NCI-H2227 treated with DMSO at 0.1 percent for 48 hours (cell line): ENCODE results near the gene SPATA33.
"Not testable (repeated sequence)": the region's sequence is repeated elsewhere in the genome, so short reads cannot be mapped to it uniquely, and the experiment has no call there.

Experiments used
- DNase-seq: peaks from one replicate; lab custom pipeline; 2025; lab: John Stamatoyannopoulos, UW

SPATA33 gene

GRCh38 chr16:89693931-89694783, 36.5 kb downstream of the SPATA33 start:
- DNase-seq, result no peak

GRCh38 chr16:89694784-89695085, 37.1 kb downstream of the SPATA33 start:
- DNase-seq, result not testable (repeated sequence)

- DNase-seq, result no peak
These were observed 37.6 kb downstream of the SPATA33 start for GRCh38 chr16:89695086-89695874.

- no peak for DNase-seq
These were observed 38.4 kb downstream of the SPATA33 start for GRCh38 chr16:89695875-89696669.

GRCh38 chr16:89696670-89697128, 39.1 kb downstream of the SPATA33 start:
- no peak for DNase-seq

GRCh38 chr16:89697161-89697615, 39.6 kb downstream of the SPATA33 start:
- no peak for DNase-seq

GRCh38 chr16:89697616-89698331, 40.1 kb downstream of the SPATA33 start:
- no peak for DNase-seq

GRCh38 chr16:89698717-89699116, 41.1 kb downstream of the SPATA33 start:
- not testable (repeated sequence) for DNase-seq

- DNase-seq, result not testable (repeated sequence)
These were observed 42.0 kb downstream of the SPATA33 start for GRCh38 chr16:89699629-89700099.

- peak; percentile 83 for DNase-seq
These were observed 42.5 kb downstream of the SPATA33 start for GRCh38 chr16:89700100-89700648.

GRCh38 chr16:89700649-89701424, 43.2 kb downstream of the SPATA33 start:
- DNase-seq, result peak; percentile 25

GRCh38 chr16:89701425-89702406, 44.1 kb downstream of the SPATA33 start, which contains the start of gene SPATA2L:
Gene SPATA2L (minus strand): TSS chr16:89701705. CDS start chr16:89701232, 473 bp downstream.
- DNase-seq, result peak; percentile 93

- DNase-seq, result no peak
These were observed 46.6 kb downstream of the SPATA33 start for GRCh38 chr16:89704281-89704680.

GRCh38 chr16:89705006-89705405, 47.4 kb downstream of the SPATA33 start:
- no peak for DNase-seq

- DNase-seq, result no peak
These were observed 49.1 kb downstream of the SPATA33 start for GRCh38 chr16:89706518-89707260.

- no peak for DNase-seq
These were observed 50.1 kb downstream of the SPATA33 start for GRCh38 chr16:89707695-89708094.

GRCh38 chr16:89708481-89708931, 50.9 kb downstream of the SPATA33 start:
- DNase-seq, result no peak

- DNase-seq, result no peak
These were observed 51.5 kb downstream of the SPATA33 start for GRCh38 chr16:89709166-89709565.
